Urothelium cell line (cell line): ENCODE results near the gene CENPM.

Source experiments
- DNase-seq: peaks from one replicate; pipeline ENCODE4 v3.0.0; 2011; ENCODE audit warnings: low spot score, mixed read lengths
- FAIRE-seq: peaks from 2 replicates; lab custom pipeline; 2011; peaks lifted over from hg19 to GRCh38; lab: Jason Lieb, UNC

Gene CENPM

GRCh38 chr22:41933411-41934177 lies 13.4 kb downstream of the CENPM start:
- no peak for DNase-seq
- no peak for FAIRE-seq

- no peak for DNase-seq
- FAIRE-seq, result no peak
These were observed 14.6 kb downstream of the CENPM start for GRCh38 chr22:41932353-41932752.

GRCh38 chr22:41931701-41932269 lies 15.2 kb downstream of the CENPM start:
- FAIRE-seq (no peak), DNase-seq (no peak)

GRCh38 chr22:41929418-41929810 lies 17.5 kb downstream of the CENPM start:
- FAIRE-seq, result no peak

GRCh38 chr22:41928593-41929417 lies 18.1 kb downstream of the CENPM start:
- no peak for DNase-seq
- FAIRE-seq, result no peak

More at GRCh38 chr22:41929418-41929810, 17.5 kb downstream of the CENPM start:
- DNase-seq, result no peak

- no peak for FAIRE-seq
- no peak for DNase-seq
These were observed 19.1 kb downstream of the CENPM start for GRCh38 chr22:41927813-41928212.

- FAIRE-seq (peak; percentile 32), DNase-seq (peak; percentile 58)
These were observed 21.0 kb downstream of the CENPM start for GRCh38 chr22:41925783-41926460.

DNA sequence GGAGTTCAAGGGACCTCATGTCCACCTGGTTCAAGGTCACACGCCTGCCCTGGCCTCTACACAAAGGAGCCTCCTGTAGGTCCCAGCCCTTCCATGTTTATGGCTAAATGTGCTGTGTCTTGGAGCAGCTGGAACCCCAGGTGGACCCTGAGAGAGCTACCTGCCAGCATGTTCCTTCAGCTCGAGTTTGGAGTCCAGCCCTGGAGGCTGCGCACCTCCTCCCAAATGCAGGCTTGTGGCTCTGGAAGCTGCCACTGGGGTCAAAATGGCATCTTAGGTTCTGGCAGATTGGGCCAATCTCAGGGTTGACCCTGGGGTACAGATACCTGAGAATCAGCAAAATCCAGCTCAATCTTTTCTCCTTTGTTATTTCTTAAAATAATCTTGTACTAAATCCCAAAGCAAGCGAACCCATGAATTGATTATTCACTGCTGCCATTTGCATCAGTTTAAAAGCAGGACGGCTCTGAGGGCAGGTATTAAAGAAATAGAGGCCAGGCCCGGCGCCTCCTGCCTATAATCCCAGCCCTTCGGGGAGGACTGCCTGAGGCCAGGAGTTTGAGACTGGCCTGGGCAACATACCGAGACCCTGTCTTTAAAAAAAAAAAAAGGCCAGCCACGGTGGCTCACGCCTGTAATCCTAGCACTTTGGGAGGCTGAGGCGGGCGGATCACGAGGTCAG lies 23.2 kb downstream of the CENPM start:
- FAIRE-seq, result no peak
- DNase-seq, result no peak

DNA sequence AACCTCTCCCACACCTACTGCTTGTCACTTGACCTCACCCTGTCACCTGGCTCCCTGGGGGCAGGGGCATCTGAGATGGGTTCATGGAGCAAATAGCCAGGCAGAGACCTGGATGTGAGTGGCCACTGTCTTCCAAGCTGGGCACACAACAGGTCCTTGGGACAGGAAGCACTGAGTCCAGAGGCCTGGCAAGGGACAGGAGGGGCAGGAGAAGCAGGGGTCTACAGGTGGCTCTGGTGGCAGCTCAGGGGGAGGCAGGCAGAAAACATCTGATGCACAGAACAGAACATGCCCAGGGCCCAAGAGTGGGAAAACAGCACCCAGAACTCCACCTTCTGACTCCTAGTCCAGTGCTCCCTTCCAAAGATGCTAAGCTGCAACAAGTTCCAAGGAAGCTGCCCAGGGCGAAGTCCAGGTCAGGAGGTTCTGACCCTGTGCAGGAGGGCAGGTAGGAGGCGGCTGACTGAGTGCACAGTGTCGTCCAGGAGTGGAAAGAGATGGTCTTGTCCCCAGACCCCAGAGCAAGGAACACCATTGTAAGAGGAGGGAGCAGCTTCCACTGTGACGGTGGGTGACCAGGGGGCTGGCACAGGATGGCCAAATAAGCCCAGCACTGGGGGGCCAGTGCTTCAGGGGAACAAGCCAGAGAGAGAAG lies 23.9 kb downstream of the CENPM start:
- DNase-seq, result no peak
- no peak for FAIRE-seq

GRCh38 chr22:41922328-41922727 lies 24.6 kb downstream of the CENPM start:
- no peak for FAIRE-seq
- DNase-seq, result no peak

GRCh38 chr22:41920271-41920976 lies 26.5 kb downstream of the CENPM start:
- FAIRE-seq (no peak), DNase-seq (no peak)

GRCh38 chr22:41919357-41920224 lies 27.4 kb downstream of the CENPM start:
- no peak for FAIRE-seq
- no peak for DNase-seq

DNA sequence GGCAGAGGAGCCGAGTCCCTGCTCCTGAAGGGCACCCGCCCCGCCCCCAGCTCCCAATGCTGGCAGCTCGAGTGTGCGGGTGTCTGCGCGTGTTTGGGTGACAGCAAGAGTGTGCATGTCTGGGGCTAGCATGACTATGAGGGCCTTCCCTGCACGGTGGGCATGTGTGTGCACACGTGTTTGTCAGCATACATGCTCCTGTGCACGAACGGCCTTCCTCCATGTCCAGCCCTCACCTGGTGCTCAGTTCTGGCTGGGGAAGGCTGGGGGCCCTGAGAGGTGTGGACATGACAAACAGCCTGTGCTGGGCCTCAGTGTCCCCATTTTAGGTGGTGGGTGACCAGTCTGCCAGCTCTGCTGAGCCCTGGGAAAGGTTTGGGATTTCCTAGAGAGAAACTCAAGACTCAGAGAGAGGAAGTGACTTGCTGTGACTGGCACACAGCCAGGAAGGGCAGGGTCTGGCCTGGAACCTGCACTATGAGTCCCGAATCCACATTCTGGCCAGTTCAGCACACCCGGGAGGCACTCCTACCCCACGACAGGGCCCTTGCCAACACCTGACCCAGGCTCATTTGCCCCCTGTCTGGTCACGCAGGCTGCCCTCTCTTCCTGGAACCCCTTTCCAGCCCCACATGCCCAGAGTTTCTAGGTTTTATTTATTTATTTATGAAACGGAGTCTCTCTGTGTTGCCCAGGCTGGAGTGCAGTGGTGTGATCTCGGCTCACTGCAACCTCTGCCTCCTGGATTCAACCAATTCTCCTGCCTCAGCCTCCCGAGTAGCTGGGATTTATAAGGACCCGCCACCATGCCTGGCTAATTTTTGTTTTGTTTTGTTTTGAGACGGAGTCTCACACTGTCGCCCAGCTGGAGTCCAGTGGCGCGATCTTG lies 28.8 kb downstream of the CENPM start:
- peak; percentile 70 for DNase-seq
- peak; percentile 84 for FAIRE-seq

GRCh38 chr22:41917375-41917902 lies 29.5 kb downstream of the CENPM start:
- FAIRE-seq (no peak), DNase-seq (no peak)

DNA sequence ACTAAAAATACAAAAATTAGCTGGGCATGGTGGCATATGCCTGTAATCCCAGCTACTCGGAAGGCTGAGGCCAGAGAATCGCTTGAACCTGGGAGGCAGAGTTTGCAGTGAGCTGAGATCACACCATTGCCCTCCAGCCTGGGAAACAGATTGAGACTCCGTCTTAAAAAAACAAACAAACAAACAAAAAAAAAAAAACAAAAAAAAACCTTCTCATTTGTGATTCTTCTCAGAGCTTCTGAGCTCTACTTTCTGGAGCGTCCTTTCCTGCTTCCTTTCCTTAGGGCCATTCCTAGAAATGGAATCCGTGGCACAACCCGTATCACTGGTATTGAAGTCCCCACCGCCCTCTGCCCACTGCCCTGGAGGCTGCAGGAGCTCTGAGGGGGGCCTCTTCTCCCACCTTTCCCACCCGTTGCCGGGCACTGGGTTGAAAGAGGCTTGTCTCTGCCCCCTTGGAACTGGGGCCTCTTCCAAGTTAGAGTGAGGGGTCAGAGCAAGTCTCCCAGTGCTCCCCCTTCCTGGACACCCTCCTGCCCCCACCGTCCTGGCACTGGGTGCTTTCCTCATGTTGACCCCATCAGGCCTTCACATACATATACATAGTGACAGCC lies 30.1 kb downstream of the CENPM start:
- FAIRE-seq (no peak), DNase-seq (no peak)

- FAIRE-seq, result no peak
- no peak for DNase-seq
These were observed 31.0 kb downstream of the CENPM start for GRCh38 chr22:41915786-41916493.
